Suprapubic skin (tissue), 4 donors: Measurements from ENCODE around the gene PSME1.

Experiments
- EP300 ChIP-seq: sonication (generic); formaldehyde crosslinking; IDR thresholded peaks from one replicate; pipeline ENCODE4 v1.6.1; 2017; ENCODE audit warnings: antibody characterized with exemption
- POLR2A ChIP-seq, 2 donors: fragments of 450-650 bp; IDR thresholded peaks; one replicate each; pipeline ENCODE4 v1.6.1; 2017; ENCODE audit warnings: antibody characterized with exemption in 2 of 2, mild to moderate bottlenecking in 2 of 2, moderate library complexity in 2 of 2
- POLR2AphosphoS5 ChIP-seq, 3 donors: sonication (generic); formaldehyde crosslinking; IDR thresholded peaks; one replicate each; pipeline ENCODE4 v1.6.1; 2017; ENCODE audit warnings: antibody characterized with exemption in 3 of 3
- TF ChIP-seq, protein P1 (sequence below), 2 donors: fragments of 200-600 bp in 1 of 2; fragments of 450-650 bp in 1 of 2; sonication (generic) in 1 of 2; IDR thresholded peaks; one replicate each; pipeline ENCODE4 v1.5.1; 2016 to 2019; ENCODE audit warnings: antibody characterized with exemption in 2 of 2, mild to moderate bottlenecking in 1 of 2, moderate library complexity in 1 of 2

DNA sequence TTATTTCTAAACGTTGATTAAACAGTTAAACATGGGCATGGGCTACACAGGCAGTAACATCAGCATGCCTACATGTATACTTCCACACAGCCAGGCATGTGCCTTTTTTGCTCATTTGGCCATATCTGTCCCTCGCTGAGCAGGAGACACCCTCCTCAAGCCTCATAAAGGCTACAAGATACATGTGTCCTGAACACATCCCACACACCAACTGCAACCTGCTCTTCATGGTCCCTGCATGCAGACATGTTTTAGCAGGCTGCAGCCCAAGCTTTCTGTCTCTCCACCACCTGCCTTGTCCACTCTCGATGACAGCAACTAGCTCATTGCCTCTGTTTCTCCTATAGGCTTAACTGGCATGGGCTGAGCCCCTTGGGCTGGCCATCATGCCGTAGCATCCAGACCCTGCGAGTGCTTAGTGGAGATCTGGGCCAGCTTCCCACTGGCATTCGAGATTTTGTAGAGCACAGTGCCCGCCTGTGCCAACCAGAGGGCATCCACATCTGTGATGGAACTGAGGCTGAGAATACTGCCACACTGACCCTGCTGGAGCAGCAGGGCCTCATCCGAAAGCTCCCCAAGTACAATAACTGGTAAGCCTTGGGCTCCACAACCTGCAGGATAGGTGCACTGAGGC is 39.3 kb upstream of the PSME1 start:
- TF ChIP-seq, protein P1, sequence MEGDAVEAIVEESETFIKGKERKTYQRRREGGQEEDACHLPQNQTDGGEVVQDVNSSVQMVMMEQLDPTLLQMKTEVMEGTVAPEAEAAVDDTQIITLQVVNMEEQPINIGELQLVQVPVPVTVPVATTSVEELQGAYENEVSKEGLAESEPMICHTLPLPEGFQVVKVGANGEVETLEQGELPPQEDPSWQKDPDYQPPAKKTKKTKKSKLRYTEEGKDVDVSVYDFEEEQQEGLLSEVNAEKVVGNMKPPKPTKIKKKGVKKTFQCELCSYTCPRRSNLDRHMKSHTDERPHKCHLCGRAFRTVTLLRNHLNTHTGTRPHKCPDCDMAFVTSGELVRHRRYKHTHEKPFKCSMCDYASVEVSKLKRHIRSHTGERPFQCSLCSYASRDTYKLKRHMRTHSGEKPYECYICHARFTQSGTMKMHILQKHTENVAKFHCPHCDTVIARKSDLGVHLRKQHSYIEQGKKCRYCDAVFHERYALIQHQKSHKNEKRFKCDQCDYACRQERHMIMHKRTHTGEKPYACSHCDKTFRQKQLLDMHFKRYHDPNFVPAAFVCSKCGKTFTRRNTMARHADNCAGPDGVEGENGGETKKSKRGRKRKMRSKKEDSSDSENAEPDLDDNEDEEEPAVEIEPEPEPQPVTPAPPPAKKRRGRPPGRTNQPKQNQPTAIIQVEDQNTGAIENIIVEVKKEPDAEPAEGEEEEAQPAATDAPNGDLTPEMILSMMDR (IDR thresholded peaks at IDR 0.05) = no peak
- TF ChIP-seq POLR2AphosphoS5 (IDR thresholded peaks at IDR 0.05) (no peak), EP300 (no peak), POLR2A (IDR thresholded peaks at IDR 0.05) (no peak)
